NCI-H1436 treated with DMSO at 0.1 percent for 48 hours (cell line): ENCODE measurements around the gene HBS1L.

Experiments used
- DNase-seq: peaks from one replicate; lab custom pipeline; 2025; lab: John Stamatoyannopoulos, UW

Gene HBS1L

DNA sequence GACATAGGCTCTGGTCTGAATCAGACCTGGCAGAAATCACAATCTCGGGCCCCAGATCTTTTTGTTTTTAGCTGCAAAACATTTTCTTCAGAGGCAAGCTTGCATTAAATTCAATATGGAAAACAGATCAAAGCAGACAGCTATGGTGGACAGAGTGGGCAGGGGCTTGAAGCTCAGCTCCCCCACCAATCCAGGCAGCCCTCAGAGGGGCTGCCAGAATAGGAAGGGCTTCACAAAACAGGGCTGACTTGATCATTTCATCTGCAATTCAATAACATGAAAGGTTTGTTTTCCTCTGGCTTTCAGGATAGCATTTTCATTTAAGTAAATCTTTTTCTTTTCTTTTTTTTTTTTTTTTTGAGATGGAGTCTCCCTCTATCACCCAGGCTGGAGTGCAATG is 55.5 kb downstream of the HBS1L start:
- no peak for DNase-seq

- no peak for DNase-seq
These were observed 57.3 kb downstream of the HBS1L start for GRCh38 chr6:134997133-134997995.

- no peak for DNase-seq
These were observed 59.1 kb downstream of the HBS1L start for GRCh38 chr6:134995536-134995935.

DNA sequence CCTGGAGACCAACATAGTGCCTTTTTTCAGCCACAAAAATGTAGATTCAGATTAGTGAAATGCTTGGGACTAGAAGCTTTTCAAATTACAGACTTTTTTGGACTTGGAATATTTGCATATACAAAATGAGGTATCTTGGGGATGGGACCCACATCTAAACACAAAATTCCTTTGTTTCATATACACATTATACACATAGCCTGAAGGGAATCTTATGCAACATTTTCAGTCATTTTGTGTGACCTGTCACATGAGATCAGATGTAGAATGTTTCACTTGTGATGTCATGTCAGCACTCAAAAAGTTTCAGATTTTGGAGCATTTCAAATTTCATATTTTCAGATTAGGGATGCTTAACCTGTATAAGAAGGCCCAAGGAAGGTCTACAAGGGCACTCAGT is 60.2 kb downstream of the HBS1L start:
- no peak for DNase-seq

DNA sequence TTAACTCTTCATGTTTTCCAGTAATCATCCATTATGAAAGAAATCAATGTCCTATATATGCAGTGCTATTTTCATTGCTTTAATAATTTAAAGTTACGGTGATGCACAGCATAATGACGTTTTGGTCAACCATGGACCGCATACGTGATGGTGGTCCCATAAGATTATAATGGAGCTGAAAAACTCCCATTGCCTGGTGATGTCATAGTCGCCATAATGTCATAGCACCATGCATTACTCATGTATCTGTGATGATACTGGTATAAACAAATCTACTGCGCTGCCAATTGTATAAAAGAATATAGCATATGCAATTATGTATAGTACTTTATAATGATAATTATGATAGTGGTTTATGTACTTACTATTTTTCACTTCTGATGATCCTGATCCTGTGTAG is 62.5 kb downstream of the HBS1L start:
- DNase-seq, result no peak

- DNase-seq, result no peak
These were observed 64.4 kb downstream of the HBS1L start for GRCh38 chr6:134990262-134990661.

DNA sequence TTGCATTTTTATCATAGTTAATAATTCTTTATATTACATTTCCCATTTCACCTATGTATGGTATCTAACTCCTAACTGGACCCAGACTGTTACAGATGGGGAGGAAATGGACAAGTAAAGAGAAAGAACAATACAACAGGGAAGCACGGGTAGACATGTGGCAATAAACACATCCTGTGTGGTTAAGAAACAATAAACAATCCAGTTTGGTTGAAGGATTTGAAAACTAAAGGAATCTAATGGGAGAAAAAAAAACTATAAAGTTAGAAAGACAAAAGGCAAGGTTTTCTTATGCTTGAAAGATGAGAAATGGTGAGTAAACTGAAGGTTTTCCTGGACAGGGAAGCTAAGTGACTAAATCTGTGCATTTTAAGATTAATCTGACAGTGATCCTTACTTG is 69.8 kb downstream of the HBS1L start:
- no peak for DNase-seq

GRCh38 chr6:134983823-134984222 is 70.8 kb downstream of the HBS1L start:
- DNase-seq, result no peak

DNA sequence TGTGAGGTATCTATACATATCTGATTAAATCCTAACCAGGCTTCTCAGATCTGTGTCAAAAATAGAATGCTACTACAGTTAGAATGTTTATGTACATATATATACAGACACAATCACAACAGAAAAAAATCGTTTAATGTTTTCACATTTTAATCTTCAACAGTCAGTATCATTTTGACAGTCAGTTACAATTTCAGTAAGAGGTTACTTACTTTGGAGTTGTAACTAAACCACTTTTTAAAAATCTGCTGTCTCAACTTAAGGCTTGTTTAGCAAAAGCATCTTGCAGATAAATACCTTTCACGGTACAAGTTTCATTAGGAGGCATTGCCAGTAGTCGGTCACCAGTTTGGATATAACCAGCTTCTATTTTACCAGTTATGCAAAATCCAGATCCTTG is 72.5 kb downstream of the HBS1L start:
- no peak for DNase-seq

- no peak for DNase-seq
These were observed 73.8 kb downstream of the HBS1L start for GRCh38 chr6:134980846-134981245.

DNA sequence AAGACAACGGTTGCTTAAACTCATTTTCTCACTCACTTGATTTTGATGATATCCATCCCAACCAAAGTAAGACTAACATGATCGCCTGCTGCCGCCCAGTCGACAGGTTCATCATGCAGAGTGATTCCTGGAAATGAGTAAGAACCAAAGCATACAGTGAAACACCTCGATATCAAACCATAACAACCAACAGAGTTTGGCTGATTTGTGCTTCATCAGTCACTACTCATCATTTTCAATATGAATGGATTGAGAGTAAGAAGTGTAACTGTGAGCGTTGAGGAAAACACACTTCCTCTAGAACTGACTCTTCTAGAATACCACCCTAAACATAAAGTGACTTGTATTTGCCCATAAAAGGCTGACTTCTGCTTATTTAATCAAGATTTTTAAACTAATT is 75.5 kb downstream of the HBS1L start:
- no peak for DNase-seq

GRCh38 chr6:134974370-134974769 is 80.3 kb downstream of the HBS1L start:
- DNase-seq, result no peak

GRCh38 chr6:134967711-134968110 is 86.9 kb downstream of the HBS1L start:
- DNase-seq, result no peak

GRCh38 chr6:134964451-134965203 is 90.0 kb downstream of the HBS1L start:
- DNase-seq, result no peak

DNA sequence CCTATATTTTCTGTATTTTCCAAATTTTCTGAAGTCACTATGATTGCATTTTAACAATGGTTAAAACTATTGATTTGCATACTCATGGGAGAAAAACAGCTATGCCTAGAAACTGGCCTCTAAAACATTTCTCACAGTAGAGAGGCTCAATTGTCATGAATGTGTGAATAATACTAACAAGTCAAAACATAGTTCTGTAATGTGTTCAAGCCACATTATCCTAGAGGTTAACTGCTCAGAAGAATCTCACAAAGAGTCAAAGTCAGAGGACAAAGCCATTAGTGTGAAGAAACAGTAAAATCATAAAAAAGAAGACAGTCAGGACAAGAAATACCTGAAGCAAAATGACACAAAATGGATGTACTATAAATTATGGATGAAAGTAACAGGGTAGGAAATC is 92.2 kb downstream of the HBS1L start:
- DNase-seq, result no peak

DNA sequence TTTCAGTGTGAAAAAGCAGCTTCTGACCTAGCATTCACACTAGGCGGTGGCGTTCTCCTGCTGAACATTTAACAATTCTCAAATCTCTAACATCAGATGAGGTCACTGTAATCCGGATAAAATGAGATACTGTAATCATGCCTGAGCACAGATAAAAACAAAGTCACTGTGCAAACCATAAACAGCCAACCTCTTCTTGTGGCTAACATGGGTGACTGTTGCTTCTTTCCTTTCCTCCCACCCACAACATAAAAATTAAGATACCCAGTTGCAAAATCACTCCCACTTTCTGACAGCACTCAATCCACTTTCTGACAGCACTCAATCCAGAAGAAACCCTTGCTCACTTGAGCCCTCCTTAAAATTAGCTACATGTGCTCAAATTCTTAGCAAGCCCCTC is 93.3 kb downstream of the HBS1L start:
- DNase-seq, result no peak

DNA sequence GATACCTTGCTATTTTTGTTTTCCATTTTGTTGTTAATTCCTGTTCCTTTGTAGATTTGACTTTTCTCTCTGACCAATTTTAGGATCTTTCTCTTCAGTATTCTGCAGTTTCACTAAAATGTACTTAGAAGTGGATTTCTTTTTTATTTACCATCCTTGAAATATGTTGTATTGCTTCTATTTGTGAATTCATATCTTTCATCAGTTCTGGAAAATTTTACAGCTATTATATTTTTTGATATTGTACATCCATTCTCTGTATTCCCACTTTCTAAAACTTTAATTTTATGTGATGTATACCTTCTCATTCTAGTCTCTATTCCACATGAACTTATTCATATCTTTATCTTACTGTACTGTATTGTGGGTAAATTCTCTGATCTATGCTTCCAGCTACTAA is 95.0 kb downstream of the HBS1L start:
- DNase-seq, result no peak

- no peak for DNase-seq
These were observed 97.9 kb downstream of the HBS1L start for GRCh38 chr6:134956676-134957075.

- no peak for DNase-seq
These were observed 98.6 kb downstream of the HBS1L start for GRCh38 chr6:134956032-134956431.

DNA sequence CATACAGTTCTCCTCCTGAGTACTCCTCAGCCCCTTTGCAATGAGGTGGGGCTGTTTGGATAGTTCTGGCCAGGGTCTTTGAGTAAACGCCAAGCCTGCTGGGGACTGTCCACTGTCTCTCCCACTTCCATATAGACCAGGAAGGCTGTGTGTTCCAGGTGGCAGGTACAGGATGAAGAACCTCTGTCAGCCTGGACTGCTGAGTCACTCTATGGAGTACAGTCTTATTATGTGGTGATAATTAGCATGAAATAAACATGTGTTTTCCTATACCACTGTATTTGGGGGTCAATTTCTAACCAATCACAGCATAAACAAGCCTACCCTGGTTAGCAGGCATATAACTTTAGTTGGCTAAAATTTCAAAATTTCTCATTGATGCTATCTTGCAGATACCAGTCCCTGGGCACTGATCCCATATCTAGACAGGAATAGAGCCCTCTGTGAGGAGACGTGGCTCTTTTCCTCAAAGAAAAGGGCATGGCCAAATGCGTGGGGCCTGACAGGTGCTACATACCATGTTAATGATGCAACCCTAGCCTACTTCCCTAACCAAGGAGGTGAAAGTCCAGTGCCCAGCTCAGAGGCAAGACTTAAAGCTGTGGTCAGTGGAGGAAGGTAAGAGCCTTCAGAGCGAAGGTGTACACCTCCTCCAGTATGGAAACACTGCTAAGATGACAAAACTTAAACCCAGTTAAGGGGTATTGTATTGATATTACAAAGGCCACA is 100.2 kb downstream of the HBS1L start:
- DNase-seq, result no peak

- no peak for DNase-seq
These were observed 102.9 kb downstream of the HBS1L start for GRCh38 chr6:134951494-134952263.

- no peak for DNase-seq
These were observed 104.1 kb downstream of the HBS1L start for GRCh38 chr6:134950482-134950881.
